ENCODE measurements around the gene PRR9.

PRR9 gene

GRCh38 chr1:153251562-153251961 lies 34.2 kb downstream of the PRR9 start:
- no peak for TF ChIP-seq CTCF (conservative IDR thresholded peaks at IDR 0.05; ENCODE audit: low read depth, low read length)
- H3K4me3 ChIP-seq (ENCODE audit: low read depth, low read length): no peak overlapping the region
- no peak for DNase-seq (ENCODE audit: low read depth)

- no peak for DNase-seq (ENCODE audit: low read depth)
- TF ChIP-seq CTCF (conservative IDR thresholded peaks at IDR 0.05; ENCODE audit: low read depth, low read length): no peak
- H3K4me3 ChIP-seq (ENCODE audit: low read depth, low read length): no peak overlapping the region
These were observed 34.6 kb downstream of the PRR9 start for GRCh38 chr1:153251988-153252387.

- no peak for TF ChIP-seq CTCF (conservative IDR thresholded peaks at IDR 0.05; ENCODE audit: low read depth, low read length)
- no peak for DNase-seq (ENCODE audit: low read depth)
- no peak overlapping the region for H3K4me3 ChIP-seq (ENCODE audit: low read depth, low read length)
These were observed 35.7 kb downstream of the PRR9 start for GRCh38 chr1:153253076-153253475.

GRCh38 chr1:153253693-153254092 lies 36.3 kb downstream of the PRR9 start:
- TF ChIP-seq CTCF (conservative IDR thresholded peaks at IDR 0.05; ENCODE audit: low read depth, low read length): no peak
- no peak overlapping the region for H3K4me3 ChIP-seq (ENCODE audit: low read depth, low read length)

GRCh38 chr1:153259387-153259786 lies 42.0 kb downstream of the PRR9 start, which contains the start of gene LORICRIN:
TSS of gene LORICRIN (plus strand) at chr1:153259687. CDS start at chr1:153260950, 1,263 bp downstream.
- DNase-seq (ENCODE audit: low read depth): no peak
- H3K4me3 ChIP-seq (ENCODE audit: low read depth, low read length): no peak within 1 kb of the TSS
- TF ChIP-seq CTCF (conservative IDR thresholded peaks at IDR 0.05; ENCODE audit: low read depth, low read length): no peak

More at GRCh38 chr1:153253693-153254092, 36.3 kb downstream of the PRR9 start:
- no peak for DNase-seq (ENCODE audit: low read depth)

- no peak for DNase-seq (ENCODE audit: low read depth)
- no peak overlapping the region for H3K4me3 ChIP-seq (ENCODE audit: low read depth, low read length)
These were observed 43.3 kb downstream of the PRR9 start for GRCh38 chr1:153260585-153261280.

More at GRCh38 chr1:153260585-153261280, 43.3 kb downstream of the PRR9 start:
- no peak for TF ChIP-seq CTCF (conservative IDR thresholded peaks at IDR 0.05; ENCODE audit: low read depth, low read length)

Measured in choroid plexus epithelial cell (primary cell).